NCI-H1092 treated with DMSO at 0.1 percent for 48 hours (cell line): ENCODE measurements around the gene NCOA5.
"Not testable (repeated sequence)": the region's sequence is repeated elsewhere in the genome, so short reads cannot be mapped to it uniquely, and the experiment has no call there.

ENCODE experiments used
- DNase-seq: peaks from one replicate; lab custom pipeline; 2025; lab: John Stamatoyannopoulos, UW

Gene NCOA5

DNA sequence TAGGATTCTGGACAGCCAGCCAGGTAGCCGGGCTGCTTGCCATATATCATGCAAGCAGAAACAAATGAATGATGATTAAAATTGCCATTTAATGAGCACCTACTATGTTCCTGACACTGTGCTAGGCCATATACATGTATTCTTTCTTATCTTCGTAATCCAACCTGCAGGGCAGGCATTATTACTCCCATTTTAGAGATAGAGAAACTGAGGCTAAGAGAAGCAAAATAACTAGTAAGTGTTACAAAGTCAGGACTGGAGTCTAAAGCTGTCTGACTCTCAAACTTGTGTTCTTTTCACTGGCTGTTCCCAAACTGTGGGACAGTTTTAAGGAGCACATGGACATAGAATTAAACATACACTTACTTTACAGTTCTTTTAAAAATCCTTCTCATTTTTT lies 30.4 kb upstream of the NCOA5 start:
- no peak for DNase-seq

DNA sequence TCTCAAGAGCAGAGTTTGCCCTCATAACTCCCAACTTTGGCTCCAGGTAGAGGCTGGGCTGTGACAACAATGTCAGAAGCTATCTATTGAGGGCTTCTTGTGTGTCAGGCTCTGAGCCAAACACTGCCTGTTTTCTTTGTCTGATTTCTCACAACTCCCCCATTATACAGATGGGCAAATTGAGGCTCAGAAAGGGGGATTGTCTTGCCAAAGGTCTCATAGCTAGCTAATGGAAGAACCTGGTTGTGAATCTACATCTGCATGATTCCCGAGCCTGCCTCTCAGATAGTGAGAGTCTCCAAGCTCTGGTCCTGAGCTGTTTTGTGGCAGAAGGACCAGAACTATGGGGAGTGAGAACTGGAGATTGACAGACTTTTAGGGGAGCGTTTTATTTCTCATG lies 29.8 kb upstream of the NCOA5 start:
- DNase-seq: no peak

DNA sequence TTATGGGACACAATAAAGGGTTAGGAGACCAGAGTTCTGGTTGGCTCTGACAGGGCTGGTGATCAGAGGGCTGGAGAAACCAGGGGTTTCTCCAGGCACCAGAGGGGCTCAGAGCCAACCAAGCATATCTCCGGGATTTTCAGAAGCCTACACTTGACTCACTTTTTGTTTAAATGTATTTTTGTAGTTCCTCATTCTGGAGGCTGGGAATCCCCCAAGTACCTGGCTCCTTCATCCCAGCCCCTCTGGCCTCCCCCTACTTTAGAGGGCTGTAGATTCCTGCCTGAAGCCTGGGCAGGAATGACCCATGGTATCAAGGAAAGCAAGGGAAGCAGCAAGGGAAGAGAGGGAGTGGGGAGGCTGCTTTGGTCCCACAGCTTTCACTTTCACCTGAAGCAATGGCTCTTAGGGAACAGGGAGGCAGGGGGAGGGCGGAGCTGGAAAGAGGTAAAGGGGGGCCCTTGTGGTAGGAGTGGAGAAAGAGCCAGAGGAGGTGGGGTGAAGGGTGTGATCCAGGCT lies 29.3 kb upstream of the NCOA5 start:
- no peak for DNase-seq

DNA sequence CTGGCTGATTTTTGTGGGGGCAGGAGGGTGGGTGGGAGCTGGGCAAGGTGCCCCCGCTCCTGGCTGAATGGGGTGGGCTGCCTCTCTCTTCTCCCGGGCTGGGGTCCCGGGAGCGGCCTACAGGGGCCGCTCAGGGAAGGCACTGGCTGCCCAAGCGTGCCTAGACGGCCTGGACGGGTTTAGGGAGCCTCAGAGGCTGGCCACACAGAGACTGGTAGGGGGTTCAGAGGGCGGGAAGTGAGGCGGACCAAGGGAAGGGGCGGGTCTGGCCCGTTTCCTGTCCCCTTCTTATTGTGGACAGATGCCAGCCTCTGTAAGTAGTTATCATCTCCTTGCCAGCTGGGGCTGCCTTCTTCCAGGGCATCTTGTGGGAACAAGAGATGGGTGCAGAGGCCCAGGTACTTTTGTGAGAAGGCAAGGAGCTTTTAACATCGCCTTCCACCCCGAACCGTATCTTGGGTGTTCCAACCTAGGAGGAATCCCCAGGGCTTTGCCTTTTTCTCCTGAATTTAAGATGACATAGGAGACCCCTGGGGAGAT lies 28.8 kb upstream of the NCOA5 start:
- no peak for DNase-seq

DNA sequence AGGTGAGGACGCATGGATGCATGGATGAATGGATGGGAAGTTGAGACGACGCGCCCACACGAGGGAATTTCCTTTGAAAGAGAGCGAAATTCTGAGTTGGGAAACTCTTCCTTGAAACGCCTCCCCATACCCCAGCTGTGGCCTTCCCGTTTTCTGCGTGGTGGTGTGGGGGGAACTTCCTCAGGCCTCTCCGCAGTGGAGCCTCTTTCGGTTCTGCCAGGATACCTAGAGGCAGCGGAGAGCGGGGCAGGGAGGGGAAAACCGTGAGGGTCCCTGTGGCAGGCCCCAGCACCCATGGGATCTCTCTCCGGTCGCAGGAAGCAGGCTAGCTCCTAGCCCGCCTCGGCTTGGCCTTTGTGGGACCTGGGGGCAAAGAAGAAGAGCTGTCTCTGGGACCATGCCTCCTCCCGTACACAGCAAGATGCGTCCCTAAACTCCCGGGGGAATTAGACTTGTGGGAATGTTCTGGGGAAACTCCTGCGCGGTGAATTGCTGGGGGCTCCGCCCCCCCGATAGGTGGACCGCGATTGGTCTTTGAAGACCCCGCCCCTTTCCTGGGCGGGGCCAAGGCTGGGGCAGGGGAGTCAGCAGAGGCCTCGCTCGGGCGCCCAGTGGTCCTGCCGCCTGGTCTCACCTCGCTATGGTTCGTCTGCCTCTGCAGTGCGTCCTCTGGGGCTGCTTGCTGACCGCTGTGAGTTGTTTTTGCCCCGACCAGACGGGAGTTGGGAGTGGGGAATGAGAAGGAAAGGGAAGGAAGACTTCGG lies 28.1 kb upstream of the NCOA5 start, which contains the start of gene CD40:
Gene CD40 (plus strand): TSS at position 611 of the 764 bp plus-strand sequence. CDS start 30 bp downstream, at position 641.
- no peak for DNase-seq

DNA sequence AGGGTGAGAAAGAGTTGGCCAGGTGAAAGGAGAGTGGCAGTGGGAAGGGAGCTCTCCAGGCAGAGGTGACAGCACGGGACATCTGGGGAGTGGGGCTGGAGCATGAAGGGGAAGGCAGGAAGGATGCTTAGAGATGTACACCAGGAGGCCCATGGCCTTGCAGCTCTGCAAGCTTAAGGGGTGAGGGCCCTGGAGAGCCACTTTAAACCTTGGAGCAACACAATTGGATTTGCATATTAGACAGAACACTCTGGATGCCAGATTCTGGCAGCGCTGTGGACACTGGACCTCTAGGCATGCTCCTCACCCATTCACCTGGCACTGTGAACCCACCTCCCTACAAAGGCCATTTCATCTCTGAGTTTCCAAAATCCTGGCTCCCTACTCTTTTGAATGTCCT lies 24.7 kb upstream of the NCOA5 start:
- DNase-seq: no peak

DNA sequence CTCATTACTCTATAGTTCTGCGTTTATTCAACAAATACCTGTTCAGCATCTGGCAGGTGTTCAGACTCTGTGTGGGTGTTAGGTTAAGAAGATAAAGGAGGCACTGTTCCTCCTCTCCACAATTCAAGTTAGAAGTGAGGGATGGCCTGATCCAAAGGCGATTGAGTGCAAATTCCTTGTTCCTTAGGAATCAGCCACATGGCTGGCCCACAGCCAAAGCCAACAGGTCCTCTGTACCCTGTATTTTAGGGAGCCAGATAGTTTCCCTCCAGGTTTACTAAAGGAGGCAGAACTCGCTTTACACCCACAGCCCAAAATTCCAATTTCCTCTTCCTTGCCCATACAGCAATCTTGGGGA lies 23.3 kb upstream of the NCOA5 start:
- no peak for DNase-seq

DNA sequence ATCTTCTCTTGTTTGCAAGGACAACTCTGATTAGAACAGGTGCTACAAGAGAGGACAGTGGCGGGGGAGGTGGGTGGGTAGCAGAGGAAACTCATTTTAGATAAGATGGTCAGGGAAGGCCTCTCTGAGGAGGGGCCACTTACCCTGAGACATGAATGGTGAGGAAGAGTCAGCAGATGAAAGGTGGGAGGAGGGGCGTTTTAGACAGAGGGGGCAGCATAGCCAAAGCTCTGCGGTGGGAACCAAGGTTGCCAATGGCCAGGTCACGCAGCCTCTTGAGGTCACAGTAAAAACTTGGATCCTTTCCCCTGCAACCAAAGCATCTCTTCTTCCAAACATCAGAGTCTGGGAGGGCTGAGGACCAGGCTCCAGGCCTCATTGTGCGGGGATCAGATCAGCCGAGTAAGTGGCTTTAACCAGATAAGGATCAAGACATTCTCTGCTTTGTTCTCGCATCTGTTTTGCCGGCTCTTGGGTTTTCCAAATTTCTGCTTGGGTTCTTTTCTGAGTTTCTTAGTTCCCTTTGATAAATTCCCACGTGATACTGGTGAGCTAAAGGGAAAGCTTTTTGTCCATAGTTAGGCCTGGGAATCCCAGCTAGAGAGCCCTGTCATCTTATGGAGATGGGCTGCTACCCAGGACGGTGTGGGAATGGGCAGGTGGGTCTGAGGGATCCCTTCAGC lies 22.8 kb upstream of the NCOA5 start:
- DNase-seq: no peak

DNA sequence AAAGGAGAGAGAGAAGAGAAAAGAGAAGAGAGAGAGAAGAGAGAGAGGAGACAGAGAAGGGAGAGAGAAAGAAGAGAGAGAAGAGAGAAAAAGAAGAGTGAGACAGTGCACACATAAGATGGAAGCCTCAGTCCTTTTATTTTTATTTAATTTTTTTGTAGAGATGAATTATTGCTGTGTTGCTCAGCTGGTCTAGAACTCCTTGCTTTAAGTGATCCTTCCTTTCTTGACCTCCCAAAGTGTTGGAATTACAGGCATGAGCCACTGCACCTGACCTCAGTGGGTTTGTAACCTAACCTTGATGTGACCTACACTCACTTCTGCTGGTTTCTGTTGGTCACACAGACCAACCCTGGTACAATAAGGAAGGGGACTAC lies 22.1 kb upstream of the NCOA5 start:
- no peak for DNase-seq

DNA sequence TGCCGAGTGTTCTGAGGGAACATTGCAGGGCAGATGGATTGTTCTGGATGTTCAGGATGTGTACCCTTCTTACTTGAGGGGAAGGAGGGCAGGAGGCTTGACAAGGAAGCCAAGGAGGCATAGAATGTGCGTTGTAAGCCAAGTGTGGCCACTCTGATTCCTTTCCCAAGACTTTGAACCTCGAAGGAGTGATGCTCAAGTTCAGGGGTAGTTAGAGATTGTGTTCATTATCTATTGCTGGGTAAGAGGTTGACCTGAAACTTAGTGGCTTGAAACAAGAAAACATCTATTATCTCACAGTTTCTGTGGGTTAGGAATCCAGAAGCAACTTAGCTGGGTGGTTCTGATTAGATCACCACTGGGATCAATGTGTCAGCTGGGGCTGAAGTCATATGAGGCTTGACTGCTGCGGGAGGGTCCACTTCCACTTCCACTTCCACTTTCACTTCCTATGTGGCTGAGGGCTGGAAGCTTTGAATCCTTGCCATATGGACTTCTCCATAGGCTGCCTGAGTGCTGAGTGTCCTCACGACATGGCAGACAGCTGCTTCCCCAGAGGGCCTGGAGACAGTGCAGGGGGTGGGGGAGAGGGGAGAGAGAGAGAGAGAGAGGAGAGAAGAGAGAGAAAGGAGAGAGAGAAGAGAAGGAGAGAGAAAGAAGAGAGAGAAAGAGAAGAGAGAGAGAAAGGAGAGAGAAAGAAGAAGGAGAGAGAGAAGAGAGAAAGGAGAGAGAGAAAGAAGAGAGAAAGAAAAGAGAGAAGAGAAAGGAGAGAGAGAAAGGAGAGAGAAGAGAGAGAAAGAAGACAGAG lies 21.5 kb upstream of the NCOA5 start:
- no peak for DNase-seq

DNA sequence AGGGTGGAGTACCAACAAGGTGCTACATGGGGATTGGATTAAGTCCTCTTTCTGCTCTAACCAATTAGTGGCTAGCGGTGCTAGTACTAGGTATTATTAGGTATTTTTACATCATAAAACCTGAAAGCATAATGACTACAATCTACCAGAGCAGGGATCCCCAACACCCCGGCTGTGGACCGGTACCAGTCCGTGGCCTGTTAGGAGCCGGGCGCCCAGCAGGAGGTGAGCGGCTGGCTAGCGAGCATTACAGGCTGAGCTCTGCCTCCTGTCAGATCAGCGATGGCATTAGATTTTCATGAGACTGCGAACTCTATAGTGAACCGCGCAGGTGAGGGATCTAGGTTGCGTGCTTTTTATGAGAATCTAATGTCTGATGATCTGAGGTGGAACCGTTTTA lies 19.2 kb upstream of the NCOA5 start:
- DNase-seq: no peak

DNA sequence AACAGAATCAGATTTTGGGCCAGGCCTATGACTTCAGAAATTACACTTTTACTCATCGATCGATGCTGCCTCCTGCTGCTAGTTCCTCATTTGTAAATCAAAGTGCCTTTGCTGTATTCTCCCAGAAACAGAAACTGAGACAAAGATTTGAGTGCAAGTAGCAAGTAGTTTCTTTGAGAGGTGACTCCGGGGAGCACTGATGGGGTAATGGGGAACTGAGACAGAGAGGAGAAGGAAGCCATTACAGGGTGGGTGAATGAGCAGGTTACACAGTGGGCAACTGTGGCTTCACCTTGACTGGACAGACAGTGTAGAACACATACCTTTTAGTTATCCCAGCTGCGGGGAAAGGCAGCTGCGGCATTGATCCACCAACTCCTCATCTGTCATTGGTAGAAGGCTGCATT lies 18.7 kb upstream of the NCOA5 start:
- DNase-seq: no peak

DNA sequence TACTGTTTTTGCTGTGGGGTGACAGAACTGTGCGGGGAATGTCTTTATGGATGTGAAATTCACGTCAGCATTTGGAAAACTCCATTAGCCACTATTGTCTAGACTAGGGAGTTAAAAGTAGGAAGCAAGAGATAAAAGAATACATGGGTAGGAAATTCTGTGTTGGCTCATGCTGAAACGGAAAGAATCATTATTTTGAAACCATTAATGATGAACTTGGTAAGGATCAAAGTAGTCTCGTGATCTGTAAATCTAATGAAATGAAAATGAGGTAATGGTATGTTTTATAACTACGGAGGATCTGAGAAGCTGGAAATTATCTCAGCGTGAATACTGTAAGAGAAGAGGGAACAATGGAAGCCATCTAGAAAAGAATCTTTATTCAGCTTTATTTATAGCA lies 17.3 kb upstream of the NCOA5 start:
- no peak for DNase-seq

DNA sequence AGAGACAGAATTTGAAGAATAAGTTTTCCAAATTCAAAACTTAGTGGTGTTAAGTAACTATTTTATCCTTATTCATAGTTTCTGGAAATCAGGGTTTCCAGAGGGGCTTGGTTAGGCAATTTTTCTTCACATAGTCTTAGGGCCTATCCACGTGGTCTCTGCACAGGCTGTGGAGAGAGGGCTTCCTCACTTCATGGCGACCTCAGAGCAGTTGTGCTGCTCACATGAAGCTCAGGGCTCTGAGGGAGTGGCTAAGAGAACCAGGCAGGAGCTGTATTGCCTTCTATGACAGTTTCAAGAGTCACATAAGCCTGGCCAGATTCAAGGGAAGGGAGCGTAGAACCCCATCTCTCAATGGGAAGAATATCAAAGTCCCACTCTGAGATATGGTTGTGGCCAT lies 14.5 kb upstream of the NCOA5 start:
- no peak for DNase-seq

DNA sequence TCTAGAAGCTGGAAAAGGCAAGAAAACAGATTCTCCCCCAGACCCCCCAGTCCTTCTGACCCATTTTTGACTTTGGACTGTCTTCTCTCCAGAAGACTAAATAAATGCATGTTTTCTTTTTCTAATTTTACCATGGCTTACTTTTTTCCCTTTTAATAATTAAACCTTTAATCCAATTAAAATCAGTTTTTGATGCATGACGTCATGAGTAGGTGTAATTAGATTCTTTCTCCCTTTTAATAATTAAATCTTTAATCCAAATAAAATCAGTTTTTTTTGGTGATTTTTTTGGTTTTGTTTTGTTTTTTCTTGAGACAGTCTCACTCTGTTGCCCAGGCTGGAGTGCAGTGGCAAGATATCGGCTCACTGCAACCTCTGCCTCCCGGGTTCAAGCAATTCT lies 13.2 kb upstream of the NCOA5 start:
- DNase-seq: no peak

DNA sequence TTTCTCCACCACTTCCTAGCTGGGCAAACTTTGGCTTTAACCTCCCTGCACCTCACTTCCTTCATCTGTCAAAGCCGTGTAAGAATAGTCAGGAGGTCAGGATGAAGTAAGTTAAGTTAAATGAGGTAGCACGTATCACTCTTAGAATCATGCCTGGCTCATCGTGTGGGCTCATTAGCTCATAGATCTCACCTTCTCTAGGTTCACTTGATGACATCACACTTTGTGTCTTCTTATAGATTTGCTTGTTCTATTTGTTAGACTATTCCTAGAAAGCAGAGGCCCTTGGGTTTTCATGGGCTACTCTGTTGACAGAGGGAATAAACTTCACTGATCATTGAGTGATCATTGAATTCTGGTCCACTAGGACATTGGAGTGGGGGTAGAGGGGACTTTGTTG lies 12.2 kb upstream of the NCOA5 start:
- DNase-seq: no peak

DNA sequence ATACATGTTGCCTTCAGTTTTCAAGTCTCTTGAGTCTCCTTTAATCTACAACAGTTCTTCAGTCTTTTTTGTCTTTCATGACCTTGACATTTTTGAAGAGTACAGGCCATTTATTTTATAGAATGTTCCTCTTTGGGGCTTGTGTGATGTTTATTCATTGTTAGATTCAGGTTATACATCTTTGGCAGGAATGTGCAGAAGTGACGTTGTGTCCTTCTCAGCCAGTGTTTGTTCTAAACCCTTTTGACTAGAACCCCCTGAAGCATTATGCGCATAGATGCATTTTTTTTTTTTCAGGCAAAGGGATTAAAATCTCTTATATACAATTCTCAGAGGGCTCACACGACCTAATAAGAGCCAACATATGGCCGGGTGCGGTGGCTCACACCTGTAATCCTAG lies 11.2 kb upstream of the NCOA5 start:
- no peak for DNase-seq

DNA sequence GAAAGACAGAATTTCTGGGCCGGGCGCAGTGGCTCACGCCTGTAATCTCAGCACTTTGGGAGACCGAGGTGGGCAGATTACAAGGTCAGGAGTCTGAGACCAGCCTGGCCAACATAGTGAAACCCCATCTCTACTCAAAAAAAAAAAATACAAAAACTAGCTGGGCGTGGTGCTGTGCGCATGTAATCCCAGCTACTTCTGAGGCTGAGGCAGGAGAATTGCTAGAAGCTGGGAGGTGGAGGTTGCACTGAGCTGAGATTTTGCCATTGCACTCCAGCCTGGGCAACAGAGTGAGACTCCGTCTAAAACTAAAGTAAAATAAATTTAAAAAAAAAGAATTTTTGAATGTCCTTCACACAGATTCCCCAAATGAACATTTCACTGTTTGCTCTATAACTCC lies 10.7 kb upstream of the NCOA5 start:
- DNase-seq: not testable (repeated sequence)

DNA sequence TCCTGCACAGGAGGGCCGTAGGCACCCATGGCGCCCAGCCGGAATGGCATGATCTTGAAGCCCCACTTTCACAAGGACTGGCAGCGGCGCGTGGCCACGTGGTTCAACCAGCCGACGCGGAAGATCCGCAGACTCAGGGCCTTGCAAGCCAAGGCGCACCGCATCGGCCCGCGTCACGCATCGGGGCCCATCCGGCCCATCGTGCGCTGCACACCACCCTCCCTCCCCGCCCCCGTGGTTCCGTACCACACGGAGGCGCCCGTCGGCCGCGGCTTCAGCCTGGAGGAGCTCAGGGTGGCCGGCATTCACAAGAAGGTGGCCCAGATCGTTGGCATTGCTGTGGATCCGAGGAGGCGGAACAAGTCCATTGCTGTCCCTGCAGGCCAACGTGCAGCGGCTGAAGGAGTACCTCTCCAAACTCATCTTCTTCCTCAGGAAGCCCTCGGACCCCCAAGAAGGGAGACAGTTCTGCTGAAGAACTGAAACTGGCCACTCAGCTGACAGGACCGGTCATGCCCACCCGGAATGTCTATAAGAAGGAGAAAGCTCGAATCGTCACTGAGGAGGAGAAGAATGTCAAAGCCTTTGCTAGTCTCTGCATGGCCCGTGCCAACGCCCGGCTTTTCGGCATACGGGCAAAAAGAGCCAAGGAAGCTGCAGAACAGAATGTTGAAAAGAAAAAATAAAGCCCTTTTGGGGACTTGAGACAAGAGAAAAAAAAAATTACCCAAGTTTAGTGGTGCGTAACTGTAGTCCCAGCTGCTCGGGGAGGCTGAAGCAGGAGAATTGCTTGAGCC lies 9.9 kb upstream of the NCOA5 start:
- DNase-seq: no peak

DNA sequence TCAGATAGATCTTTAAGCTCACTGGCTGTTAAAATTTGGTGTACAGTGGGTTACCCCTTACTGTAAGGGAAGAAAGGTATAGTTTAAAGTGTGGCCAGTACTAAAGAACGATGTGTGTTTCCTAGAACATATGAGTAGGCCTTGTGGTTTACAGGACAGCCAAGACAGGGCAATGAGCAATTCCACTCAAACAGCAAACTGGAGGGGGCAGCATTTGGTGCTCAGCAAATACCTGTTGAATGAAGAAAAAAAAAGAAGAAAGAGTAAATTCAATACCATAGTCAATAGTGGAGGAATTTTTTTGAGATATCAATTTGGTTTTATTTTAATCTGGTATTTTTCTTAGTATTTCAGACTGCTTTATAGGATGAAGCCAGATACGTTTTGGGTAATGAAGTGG lies 3.8 kb upstream of the NCOA5 start:
- no peak for DNase-seq

DNA sequence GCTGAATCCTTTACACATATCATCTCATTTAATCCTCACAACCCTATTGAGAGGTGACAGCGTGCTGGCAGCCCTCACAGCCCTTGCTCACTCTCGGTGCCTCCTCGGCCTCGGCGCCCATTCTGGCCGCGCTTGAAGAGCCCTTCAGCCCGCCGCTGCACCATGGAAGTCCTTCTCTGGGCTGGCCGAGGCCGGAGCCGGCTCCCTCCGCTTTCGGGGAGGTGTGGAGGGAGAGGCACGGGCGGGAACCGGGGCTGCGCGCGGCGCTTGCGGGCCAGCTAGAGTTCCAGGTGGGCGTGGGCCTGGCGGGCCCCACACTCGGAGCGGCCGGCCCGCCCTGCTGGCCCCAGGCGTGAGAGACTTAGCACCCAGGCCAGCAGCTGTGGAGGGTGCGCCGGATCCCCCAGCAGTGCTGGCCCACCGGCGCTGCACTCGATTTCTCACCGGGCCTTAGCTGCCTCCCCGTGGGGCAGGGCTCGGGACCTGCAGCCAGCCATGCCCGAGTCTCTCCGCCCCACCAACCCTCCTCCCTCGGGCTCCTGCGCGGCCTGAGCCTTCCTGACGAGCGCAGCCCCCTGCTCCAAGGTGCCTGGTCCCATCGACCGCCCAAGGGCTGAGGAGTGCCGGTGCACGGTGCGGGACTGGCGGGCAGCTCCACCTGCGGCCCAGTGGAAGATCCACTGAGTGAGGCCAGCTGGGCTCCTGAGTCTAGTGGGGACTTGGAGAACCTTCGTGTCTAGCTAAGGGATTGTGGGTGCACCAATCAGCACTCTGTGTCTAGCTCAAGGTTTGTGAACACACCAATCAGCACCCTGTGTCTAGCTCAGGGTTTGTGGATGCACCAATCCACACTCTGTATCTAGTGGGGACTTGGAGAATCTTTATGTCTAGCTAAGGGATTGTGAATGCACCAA lies 2.1 kb upstream of the NCOA5 start:
- not testable (repeated sequence) for DNase-seq
